Stimulated activated CD4-positive, alpha-beta T cell treated with anti-CD3 and anti-CD28 coated beads, Interleukin-4, amount 100 ng/mL, for 24 hours (primary cell): ENCODE results near the gene TMEM200A.

Experiments used
- DNase-seq: peaks from one replicate; pipeline ENCODE4 v3.0.0-alpha.2; 2020

TMEM200A gene

GRCh38 chr6:130426066-130426721, 60.4 kb downstream of the TMEM200A start:
- no peak for DNase-seq

- DNase-seq = no peak
Observed at GRCh38 chr6:130431346-130431852, 65.6 kb downstream of the TMEM200A start.

- DNase-seq = no peak
Observed at GRCh38 chr6:130432838-130433237, 67.0 kb downstream of the TMEM200A start.

GRCh38 chr6:130434174-130434873, 68.5 kb downstream of the TMEM200A start:
- DNase-seq = no peak

GRCh38 chr6:130435181-130435580, 69.4 kb downstream of the TMEM200A start:
- DNase-seq = no peak

GRCh38 chr6:130437961-130438360, 72.1 kb downstream of the TMEM200A start:
- no peak for DNase-seq

- no peak for DNase-seq
Observed at GRCh38 chr6:130447374-130447773, 81.6 kb downstream of the TMEM200A start.

- no peak for DNase-seq
Observed at GRCh38 chr6:130452336-130452735, 86.5 kb downstream of the TMEM200A start.

GRCh38 chr6:130453230-130453629, 87.4 kb downstream of the TMEM200A start:
- DNase-seq = no peak

GRCh38 chr6:130457605-130458004, 91.8 kb downstream of the TMEM200A start:
- DNase-seq = no peak

- no peak for DNase-seq
Observed at GRCh38 chr6:130459316-130459715, 93.5 kb downstream of the TMEM200A start.

GRCh38 chr6:130460934-130461333, 95.1 kb downstream of the TMEM200A start:
- DNase-seq = no peak

GRCh38 chr6:130466052-130466747, 100.4 kb downstream of the TMEM200A start:
- DNase-seq = no peak

GRCh38 chr6:130466748-130467061, 100.9 kb downstream of the TMEM200A start:
- DNase-seq = no peak

- DNase-seq = no peak
Observed at GRCh38 chr6:130467146-130468050, 101.6 kb downstream of the TMEM200A start.

GRCh38 chr6:130470766-130471165, 104.9 kb downstream of the TMEM200A start:
- DNase-seq = no peak

- DNase-seq = no peak
Observed at GRCh38 chr6:130473886-130474285, 108.1 kb downstream of the TMEM200A start.

- DNase-seq = no peak
Observed at GRCh38 chr6:130482645-130483390, 117.0 kb downstream of the TMEM200A start.

GRCh38 chr6:130485870-130486269, 120.1 kb downstream of the TMEM200A start:
- no peak for DNase-seq

- DNase-seq = no peak
Observed at GRCh38 chr6:130486417-130486816, 120.6 kb downstream of the TMEM200A start.

GRCh38 chr6:130489514-130489913, 123.7 kb downstream of the TMEM200A start:
- DNase-seq = no peak
